A673 (cell line): ENCODE results near the gene ANKRD23. TPM values are rescaled to one million over a fixed set of nuclear protein-coding genes. Genes with fewer than 3 reads are reported as not detected.

Experiments used
- BruUV-seq: library from RNA; stranded (reverse); fragments of 400-500 nt; replicated peaks from 2 replicates; lab custom pipeline; 2021; lab: Mats Ljungman, UMichigan
- CTCF ChIA-PET: fragments of 300-600 bp; sonication (Branson Sonifier 250); formaldehyde crosslinking; loops from one replicate; lab custom pipeline; 2022; ENCODE audit warnings: antibody characterized with exemption; lab: Charles Lee
- POLR2A ChIA-PET: fragments of 300-600 bp; sonication (Branson Sonifier 250); formaldehyde crosslinking; loops from one replicate; lab custom pipeline; 2022; ENCODE audit warnings: antibody characterized with exemption; ENCODE audit not compliant: low non-redundant PET; lab: Charles Lee
- DNase-seq: peaks from one replicate; pipeline ENCODE4 v3.0.0-alpha.2; 2015; ENCODE audit warnings: low spot score
- H3K27ac ChIP-seq: fragments of 200-600 bp; sonication (generic); 2 replicates; pipeline ENCODE4 v1.5.1; 2016; ENCODE audit warnings: mixed run types, low read depth, mild to moderate bottlenecking, mixed read lengths, antibody characterized with exemption, low read length; ENCODE audit not compliant: poor library complexity, severe bottlenecking
- H3K27me3 ChIP-seq: fragments of 200-600 bp; sonication (generic); replicated peaks from 2 replicates; pipeline ENCODE4 v1.6.1; 2017; ENCODE audit warnings: mixed run types, low read depth, mild to moderate bottlenecking, mixed read lengths, antibody characterized with exemption, low read length; ENCODE audit not compliant: insufficient read depth, poor library complexity
- H3K36me3 ChIP-seq: fragments of 200-600 bp; sonication (generic); 2 replicates; pipeline ENCODE4 v1.6.1; 2016; ENCODE audit warnings: mixed run types, mild to moderate bottlenecking, mixed read lengths, antibody characterized with exemption, low read length; ENCODE audit not compliant: insufficient read depth, poor library complexity, severe bottlenecking
- H3K4me1 ChIP-seq: fragments of 200-600 bp; sonication (generic); 2 replicates; pipeline ENCODE4 v1.6.1; 2017; ENCODE audit warnings: mixed run types, mild to moderate bottlenecking, mixed read lengths, antibody characterized with exemption, low read length; ENCODE audit not compliant: insufficient read depth, poor library complexity, severe bottlenecking
- H3K4me3 ChIP-seq: fragments of 200-600 bp; sonication (generic); 2 replicates; pipeline ENCODE4 v1.5.1; 2016; ENCODE audit warnings: low read depth, mixed run types, mild to moderate bottlenecking, mixed read lengths, low read length; ENCODE audit not compliant: poor library complexity, severe bottlenecking
- H3K9me3 ChIP-seq: fragments of 200-600 bp; sonication (generic); 2 replicates; pipeline ENCODE4 v1.6.1; 2016; ENCODE audit warnings: mixed run types, low read depth, mild to moderate bottlenecking, mixed read lengths, antibody characterized with exemption, low read length; ENCODE audit not compliant: poor library complexity, severe bottlenecking
- EZH2 ChIP-seq: fragments of 200-600 bp; sonication (generic); IDR thresholded peaks from 2 replicates; pipeline ENCODE4 v1.6.1; 2017; ENCODE audit warnings: borderline replicate concordance, low read depth, mild to moderate bottlenecking, mixed read lengths, antibody characterized with exemption, low read length; ENCODE audit not compliant: poor library complexity, severe bottlenecking
- intact Hi-C: fragments of 100-400 bp; cut with micrococcal nuclease; formaldehyde crosslinking; loops from one replicate; pipeline ENCODE4 v1.10.0; 2022; ENCODE audit not compliant: unreplicated experiment
- total RNA-seq: library from RNA; stranded (reverse); gene quantifications from 2 replicates; pipeline ENCODE4 v1.2.3, GENCODE V29; 2021
- TF ChIP-seq, protein P1 (sequence below): fragments of 300-800, 200-600 bp; sonication (generic); conservative IDR thresholded peaks from 2 replicates; pipeline ENCODE4 v1.5.1; 2017; ENCODE audit warnings: low read depth, mild to moderate bottlenecking, antibody characterized with exemption, low read length, moderate library complexity, mixed read lengths

Gene ANKRD23
- total RNA-seq, 1 experiment from 2014 or later: 6.2 TPM

DNA sequence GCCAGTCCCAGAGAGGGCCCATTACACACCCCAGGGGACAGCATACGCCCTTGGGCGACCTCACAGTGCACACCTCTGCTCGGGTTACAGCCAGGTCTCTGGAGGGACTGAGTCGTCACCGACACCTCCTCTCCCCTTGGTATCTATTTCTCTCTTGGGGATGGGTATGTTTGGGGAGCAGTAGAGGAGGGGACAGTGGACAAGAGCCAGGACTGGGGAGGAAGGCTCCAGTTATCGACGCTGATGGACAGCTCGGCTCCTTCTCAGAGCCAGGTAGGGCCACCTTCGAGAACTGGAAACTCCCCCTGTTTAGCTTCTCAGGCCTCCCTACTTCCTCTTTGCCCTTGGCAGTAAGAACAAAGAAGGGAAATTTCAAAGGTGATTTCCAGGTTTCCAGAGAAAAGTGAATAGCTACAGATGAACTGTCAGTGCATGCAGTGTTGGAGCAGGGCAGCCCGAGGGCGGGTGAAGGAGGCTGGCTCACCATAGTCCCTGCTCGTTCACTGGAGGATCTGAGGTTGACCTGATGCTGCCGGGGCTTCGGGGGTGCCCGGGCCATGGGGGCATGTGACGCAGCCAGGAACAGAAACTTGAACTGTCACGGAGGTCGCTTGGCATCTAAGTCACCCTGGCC is 30.5 kb upstream of the ANKRD23 start:
- CTCF ChIA-PET: no interaction called here
- H3K4me1 ChIP-seq: peaks cover 38% of the 10 kb centered on the region
- H3K27me3 ChIP-seq: no peaks in the 10 kb centered on the region
- H3K36me3 ChIP-seq: no peaks in the 10 kb centered on the region
- intact Hi-C loops: no loop called here
- TF ChIP-seq, protein P1, sequence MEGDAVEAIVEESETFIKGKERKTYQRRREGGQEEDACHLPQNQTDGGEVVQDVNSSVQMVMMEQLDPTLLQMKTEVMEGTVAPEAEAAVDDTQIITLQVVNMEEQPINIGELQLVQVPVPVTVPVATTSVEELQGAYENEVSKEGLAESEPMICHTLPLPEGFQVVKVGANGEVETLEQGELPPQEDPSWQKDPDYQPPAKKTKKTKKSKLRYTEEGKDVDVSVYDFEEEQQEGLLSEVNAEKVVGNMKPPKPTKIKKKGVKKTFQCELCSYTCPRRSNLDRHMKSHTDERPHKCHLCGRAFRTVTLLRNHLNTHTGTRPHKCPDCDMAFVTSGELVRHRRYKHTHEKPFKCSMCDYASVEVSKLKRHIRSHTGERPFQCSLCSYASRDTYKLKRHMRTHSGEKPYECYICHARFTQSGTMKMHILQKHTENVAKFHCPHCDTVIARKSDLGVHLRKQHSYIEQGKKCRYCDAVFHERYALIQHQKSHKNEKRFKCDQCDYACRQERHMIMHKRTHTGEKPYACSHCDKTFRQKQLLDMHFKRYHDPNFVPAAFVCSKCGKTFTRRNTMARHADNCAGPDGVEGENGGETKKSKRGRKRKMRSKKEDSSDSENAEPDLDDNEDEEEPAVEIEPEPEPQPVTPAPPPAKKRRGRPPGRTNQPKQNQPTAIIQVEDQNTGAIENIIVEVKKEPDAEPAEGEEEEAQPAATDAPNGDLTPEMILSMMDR: no peak
- TF ChIP-seq EZH2: no peak
- H3K27ac ChIP-seq: no peak overlapping the region
- H3K4me3 ChIP-seq: no peak overlapping the region
- BruUV-seq: no TSS peak
- POLR2A ChIA-PET: no interaction called here
- DNase-seq: no peak
- no peaks in the 10 kb centered on the region for H3K9me3 ChIP-seq

DNA sequence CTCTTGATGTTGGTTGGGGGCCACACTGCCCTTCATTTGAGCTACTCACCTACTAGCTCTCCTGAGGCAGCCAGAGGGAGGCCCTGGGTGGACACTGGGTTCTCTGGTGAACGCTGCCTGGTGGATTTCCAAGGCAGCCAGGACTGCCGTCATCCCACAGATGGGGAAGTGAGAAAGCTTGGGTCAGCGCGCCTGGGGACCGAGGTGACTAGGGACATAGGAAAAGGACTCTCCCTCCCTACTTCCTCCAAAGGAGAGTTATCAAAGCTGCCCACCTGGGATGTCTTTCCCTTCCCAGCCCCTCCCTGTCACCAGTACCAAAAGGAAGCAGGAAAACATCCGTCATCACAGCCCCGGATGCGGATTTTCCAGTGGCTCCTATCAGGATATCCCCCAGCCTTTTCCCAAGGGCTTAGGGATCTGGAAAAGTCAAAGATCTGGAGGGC is 29.9 kb upstream of the ANKRD23 start:
- no peaks in the 10 kb centered on the region for H3K9me3 ChIP-seq
- no peaks in the 10 kb centered on the region for H3K36me3 ChIP-seq
- DNase-seq: no peak
- no peak overlapping the region for H3K27ac ChIP-seq
- TF ChIP-seq EZH2: no peak
- TF ChIP-seq, protein P1: no peak
- no TSS peak for BruUV-seq
- H3K4me1 ChIP-seq: peaks cover 38% of the 10 kb centered on the region
- intact Hi-C loops: no loop called here
- no peaks in the 10 kb centered on the region for H3K27me3 ChIP-seq
- H3K4me3 ChIP-seq: no peak overlapping the region
- POLR2A ChIA-PET: no interaction called here
- CTCF ChIA-PET: no interaction called here

DNA sequence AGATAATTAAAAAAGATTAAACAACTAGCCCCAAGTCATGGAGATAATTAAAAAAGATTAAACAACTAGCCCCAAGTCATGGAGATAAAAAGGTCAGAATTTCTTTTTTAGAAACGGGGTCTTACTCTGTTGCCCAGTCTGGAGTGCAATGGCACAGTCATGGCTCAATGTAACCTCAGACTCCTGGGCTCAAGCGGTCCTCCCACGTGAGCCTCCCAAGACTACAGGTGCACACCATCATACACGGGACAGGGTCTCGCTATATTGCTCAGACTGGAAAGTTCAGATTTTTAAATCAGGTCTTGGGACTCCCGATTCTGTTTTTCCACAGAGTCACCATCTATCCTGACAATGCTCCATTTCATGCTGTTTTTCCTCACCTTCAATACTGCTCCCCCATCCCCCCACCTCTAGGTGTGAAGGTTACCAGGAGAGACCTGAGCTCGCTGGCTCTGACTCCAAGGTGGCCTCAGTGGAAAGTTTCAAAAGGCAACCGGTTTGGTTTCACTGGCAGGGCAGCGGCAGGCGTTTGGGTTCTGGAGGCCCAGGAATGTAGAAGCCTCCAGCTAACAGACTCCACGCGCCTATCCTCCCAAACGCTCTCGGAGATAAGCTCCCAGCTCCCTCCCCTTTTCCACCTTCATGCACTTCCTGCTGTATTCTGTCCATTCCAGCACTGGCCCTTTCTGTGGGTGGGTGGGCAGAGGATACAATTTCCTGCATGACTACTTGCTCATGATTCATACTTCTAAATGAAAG is 28.9 kb upstream of the ANKRD23 start:
- no peak overlapping the region for H3K27ac ChIP-seq
- H3K27me3 ChIP-seq: no peaks in the 10 kb centered on the region
- no peak for DNase-seq
- TF ChIP-seq EZH2: no peak
- TF ChIP-seq, protein P1: no peak
- no peak overlapping the region for H3K4me3 ChIP-seq
- H3K4me1 ChIP-seq: peaks cover 42% of the 10 kb centered on the region
- no peaks in the 10 kb centered on the region for H3K36me3 ChIP-seq
- H3K9me3 ChIP-seq: no peaks in the 10 kb centered on the region
- POLR2A ChIA-PET: no interaction called here
- intact Hi-C loops: no loop called here
- CTCF ChIA-PET: no interaction called here
- BruUV-seq: no TSS peak
